Testis (tissue), 2 donors: ENCODE measurements around the gene CDRT4.

ENCODE experiments used
- CTCF ChIP-seq, 3 experiments: fragments of 450-650 bp in 2 of 3; fragments of 200-600 bp in 1 of 3; sonication (generic) in 1 of 3; IDR thresholded peaks; one replicate each; pipeline ENCODE4 v1.5.1; 2016 to 2019; ENCODE audit warnings: antibody characterized with exemption in 3 of 3, mild to moderate bottlenecking in 2 of 3, moderate library complexity in 1 of 3
- POLR2A ChIP-seq: fragments of 450-650 bp; IDR thresholded peaks from one replicate; pipeline ENCODE4 v1.6.1; 2017; ENCODE audit warnings: antibody characterized with exemption, mild to moderate bottlenecking, moderate library complexity

- TF ChIP-seq CTCF (IDR thresholded peaks at IDR 0.05) (peak in 1 of 3 experiments; percentile 20), POLR2A (no peak)
Measured at GRCh38 chr17:15456972-15457722, 10.3 kb downstream of the CDRT4 start.
